ENCODE data around the gene GPER1. TPM values are rescaled to one million over a fixed set of nuclear protein-coding genes. Genes with fewer than 3 reads are reported as not detected.

The GPER1 gene
- total and polyA plus RNA-seq, 7 donors = 3.5 to 15.8 (median 4.6) TPM

GRCh38 chr7:1050956-1051690, 36.8 kb upstream of the GPER1 start:
- intact Hi-C loops (cut with DNase I) = no loop called here
- H3K9me3 ChIP-seq = no peaks in the 10 kb centered on the region
- WGBS, 2 donors = 88 to 91% methylated on average over 22 of the region's 22 CpGs
- peaks cover 0 to 58% (median 51%) of the 10 kb centered on the region in 4 donors for H3K4me1 ChIP-seq
- no peak for DNase-seq
- H3K36me3 ChIP-seq = no peaks in the 10 kb centered on the region
- H3K4me3 ChIP-seq = no peak overlapping the region
- H3K27me3 ChIP-seq = no peaks in the 10 kb centered on the region
- H3K27ac ChIP-seq = peak overlapping the region; percentile 71 to 78 (median 76)
- no peak for TF ChIP-seq EP300 (IDR thresholded peaks at IDR 0.05)
- no peak for TF ChIP-seq CTCF (IDR thresholded peaks at IDR 0.05)
- TF ChIP-seq POLR2AphosphoS5 (IDR thresholded peaks at IDR 0.05) = no peak
- no peak for TF ChIP-seq POLR2A (IDR thresholded peaks at IDR 0.05)

- intact Hi-C loops (cut with DNase I) = no loop called here
- WGBS, 2 donors = 76 to 81% methylated on average over 20 of the region's 20 CpGs
- no peak overlapping the region for H3K4me3 ChIP-seq
- H3K4me1 ChIP-seq = peaks cover 0 to 62% (median 55%) of the 10 kb centered on the region in 4 donors
- TF ChIP-seq POLR2AphosphoS5 (IDR thresholded peaks at IDR 0.05) (no peak), EP300 (IDR thresholded peaks at IDR 0.05) (no peak), CTCF (IDR thresholded peaks at IDR 0.05) (no peak)
- no peaks in the 10 kb centered on the region for H3K36me3 ChIP-seq
- no peaks in the 10 kb centered on the region for H3K27me3 ChIP-seq
- no peaks in the 10 kb centered on the region for H3K9me3 ChIP-seq
- peak overlapping the region; percentile 71 to 78 (median 76) for H3K27ac ChIP-seq
- no peak for DNase-seq
Measured at GRCh38 chr7:1052031-1052818, 35.7 kb upstream of the GPER1 start.

- no peak overlapping the region for H3K4me3 ChIP-seq
- H3K36me3 ChIP-seq = peaks cover 0 to 8% (median 0%) of the 10 kb centered on the region in 4 donors
- TF ChIP-seq CTCF (IDR thresholded peaks at IDR 0.05) = no peak
- peak in 2 of 4 donors; percentile 11 to 43 for TF ChIP-seq POLR2AphosphoS5 (IDR thresholded peaks at IDR 0.05)
- H3K9me3 ChIP-seq = no peaks in the 10 kb centered on the region
- no peak for DNase-seq
- peak overlapping the region; percentile 71 to 78 (median 76) for H3K27ac ChIP-seq
- 73 to 86% methylated on average over 17 of the region's 17 CpGs for WGBS, 2 donors
- H3K27me3 ChIP-seq = no peaks in the 10 kb centered on the region
- peaks cover 0 to 62% (median 55%) of the 10 kb centered on the region in 4 donors for H3K4me1 ChIP-seq
- intact Hi-C loops (cut with DNase I) = no loop called here
Measured at GRCh38 chr7:1053002-1053411, 34.9 kb upstream of the GPER1 start.

GRCh38 chr7:1053816-1054370, 34.0 kb upstream of the GPER1 start:
- 87 to 92% methylated on average over 17 of the region's 17 CpGs for WGBS, 2 donors

GRCh38 chr7:1054438-1054837, 33.5 kb upstream of the GPER1 start:
- Histone ChIP-seq H3K36me3 (peaks cover 0 to 18% (median 0%) of the 10 kb centered on the region in 4 donors), H3K4me3 (peak overlapping the region; percentile 13 to 44 (median 38)), H3K27ac (peak overlapping the region; percentile 71 to 78 (median 76)), H3K4me1 (peaks cover 0 to 62% (median 55%) of the 10 kb centered on the region in 4 donors), H3K9me3 (no peaks in the 10 kb centered on the region), H3K27me3 (no peaks in the 10 kb centered on the region)
- intact Hi-C loops (cut with DNase I) = no loop called here
- peak; percentile 86 for DNase-seq
- 70 to 80% methylated on average over 25 of the region's 25 CpGs for WGBS, 2 donors
- TF ChIP-seq CTCF (IDR thresholded peaks at IDR 0.05) (no peak), POLR2A (IDR thresholded peaks at IDR 0.05) (no peak), POLR2AphosphoS5 (IDR thresholded peaks at IDR 0.05) (peak in 3 of 4 donors; percentile 39 to 50 (median 44)), EP300 (IDR thresholded peaks at IDR 0.05) (no peak)

More at GRCh38 chr7:1053816-1054370, 34.0 kb upstream of the GPER1 start:
- Histone ChIP-seq H3K4me3 (peak overlapping the region in 1 of 4 donors; percentile 35), H3K9me3 (no peaks in the 10 kb centered on the region), H3K36me3 (peaks cover 0 to 17% (median 0%) of the 10 kb centered on the region in 4 donors), H3K27ac (peak overlapping the region; percentile 71 to 78 (median 76)), H3K4me1 (peaks cover 0 to 62% (median 55%) of the 10 kb centered on the region in 4 donors), H3K27me3 (no peaks in the 10 kb centered on the region)
- intact Hi-C loops (cut with DNase I) = no loop called here
- DNase-seq = no peak
- no peak for TF ChIP-seq EP300 (IDR thresholded peaks at IDR 0.05)
- TF ChIP-seq POLR2A (IDR thresholded peaks at IDR 0.05) = no peak

Measured in sigmoid colon (tissue), 7 donors.